Effector memory CD8-positive, alpha-beta T cell (primary cell): ENCODE results near the gene SMS.
A peak's percentile ranks its signal among the peaks of the same experiment; 100 is the strongest.

ENCODE experiments used
- ATAC-seq: fragments of 150-1000 bp; cut with Tn5 transposase; replicated peaks from 2 replicates; pipeline ENCODE4 v1.10.0; 2021; ENCODE audit warnings: mild to moderate bottlenecking, moderate library complexity
- DNase-seq, 3 experiments: peaks; one replicate each; pipeline ENCODE4 v3.0.0; 2021
- H3K27ac Mint-ChIP-seq, 2 donors: one replicate each; pipeline ENCODE4 v1.8.0; 2022; ENCODE audit warnings: mild to moderate bottlenecking in 2 of 2, mixed read lengths in 2 of 2, moderate library complexity in 2 of 2
- H3K27me3 Mint-ChIP-seq, 2 donors: one replicate each; pipeline ENCODE4 v1.8.0; 2022; ENCODE audit warnings: mixed read lengths in 2 of 2
- H3K36me3 Mint-ChIP-seq: one replicate; pipeline ENCODE4 v1.8.0; 2022; ENCODE audit warnings: mild to moderate bottlenecking, moderate library complexity, mixed read lengths; ENCODE audit not compliant: insufficient read depth
- H3K4me1 Mint-ChIP-seq, 2 donors: one replicate each; pipeline ENCODE4 v1.8.0; 2022; ENCODE audit warnings: low read depth in 2 of 2, mixed read lengths in 2 of 2
- H3K4me3 Mint-ChIP-seq, 2 donors: one replicate each; pipeline ENCODE4 v1.8.0; 2022; ENCODE audit warnings: mild to moderate bottlenecking in 2 of 2, mixed read lengths in 2 of 2, moderate library complexity in 2 of 2
- H3K9me3 Mint-ChIP-seq, 2 donors: one replicate each; pipeline ENCODE4 v1.8.0; 2022; ENCODE audit warnings: mixed read lengths in 2 of 2

SMS gene

DNA sequence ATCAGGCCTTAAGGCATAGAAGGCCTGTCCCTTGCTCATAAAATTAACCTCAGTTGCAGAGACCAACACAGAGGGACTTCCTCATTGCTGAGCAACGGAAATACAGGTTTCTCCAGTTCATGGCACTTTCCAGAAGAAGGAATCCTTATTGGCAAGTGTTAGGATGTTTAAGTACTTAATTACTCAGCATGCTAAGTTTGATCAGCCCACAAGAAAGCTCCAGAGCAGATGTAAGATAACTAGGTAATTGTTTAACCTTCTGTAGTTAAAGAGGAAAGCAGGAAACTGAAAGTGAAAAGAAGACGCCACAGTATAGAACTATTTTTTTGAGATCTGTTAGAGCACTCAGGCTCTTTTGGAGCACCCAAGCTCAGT, 33.5 kb downstream of the SMS start:
- Mint-ChIP-seq H3K4me1 (peaks cover 11 to 18% of the 10 kb centered on the region in 2 donors), H3K4me3 (peak overlapping the region; percentile 61 to 76), H3K36me3 (peaks cover 6% of the 10 kb centered on the region), H3K9me3 (no peaks in the 10 kb centered on the region), H3K27me3 (no peaks in the 10 kb centered on the region), H3K27ac (peak overlapping the region; percentile 89 to 97)
- no peak for DNase-seq
- ATAC-seq = peak; percentile 21

DNA sequence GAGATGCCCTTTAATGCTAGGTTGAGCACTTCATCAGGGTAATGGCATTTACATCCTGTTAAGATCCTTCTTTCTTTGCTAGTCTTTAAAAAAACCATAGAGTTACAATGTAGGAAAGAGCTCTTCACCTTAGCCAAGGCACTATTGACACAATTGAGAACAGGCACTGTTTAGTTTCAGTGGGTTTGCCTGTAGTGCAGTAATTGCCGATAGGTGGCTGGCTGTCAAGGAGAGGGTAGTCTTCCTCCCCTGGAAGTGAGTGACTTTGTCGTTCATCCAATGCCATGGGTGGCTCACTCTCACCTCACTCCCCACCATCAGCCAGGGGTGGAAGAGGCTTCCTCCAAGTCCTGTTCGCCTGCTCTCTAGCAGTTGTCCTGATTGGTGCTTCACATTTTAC, 34.7 kb downstream of the SMS start:
- peak overlapping the region in 1 of 2 donors; percentile 97 for H3K27ac Mint-ChIP-seq
- H3K4me1 Mint-ChIP-seq = peaks cover 11 to 18% of the 10 kb centered on the region in 2 donors
- no peak for ATAC-seq
- no peak for DNase-seq
- peaks cover 3% of the 10 kb centered on the region for H3K36me3 Mint-ChIP-seq
- no peak overlapping the region for H3K4me3 Mint-ChIP-seq
- H3K27me3 Mint-ChIP-seq = no peaks in the 10 kb centered on the region
- no peaks in the 10 kb centered on the region for H3K9me3 Mint-ChIP-seq

DNA sequence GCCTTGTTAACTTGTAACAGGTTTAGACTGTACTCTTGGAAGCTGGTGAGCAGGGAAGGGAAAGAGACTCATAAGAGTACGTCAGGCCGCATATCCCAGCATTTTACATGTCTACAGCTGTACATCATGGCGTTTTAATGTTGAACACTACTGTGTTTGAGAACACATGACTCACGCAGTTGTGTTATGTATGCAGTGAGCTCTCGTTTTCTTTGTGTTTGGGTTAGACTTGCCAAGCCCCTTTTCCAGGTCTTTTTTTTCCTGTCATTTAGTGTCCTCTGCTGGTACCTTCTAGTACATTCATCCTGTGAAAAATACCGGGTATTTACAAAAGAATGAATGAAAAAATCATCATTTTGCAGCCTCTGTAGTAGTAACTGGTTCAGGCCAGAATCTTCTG, 35.3 kb downstream of the SMS start:
- H3K9me3 Mint-ChIP-seq = no peaks in the 10 kb centered on the region
- peak overlapping the region; percentile 12 to 97 for H3K27ac Mint-ChIP-seq
- peaks cover 2% of the 10 kb centered on the region for H3K36me3 Mint-ChIP-seq
- DNase-seq (no peak), ATAC-seq (no peak)
- H3K4me3 Mint-ChIP-seq = no peak overlapping the region
- peaks cover 11 to 18% of the 10 kb centered on the region in 2 donors for H3K4me1 Mint-ChIP-seq
- no peaks in the 10 kb centered on the region for H3K27me3 Mint-ChIP-seq

DNA sequence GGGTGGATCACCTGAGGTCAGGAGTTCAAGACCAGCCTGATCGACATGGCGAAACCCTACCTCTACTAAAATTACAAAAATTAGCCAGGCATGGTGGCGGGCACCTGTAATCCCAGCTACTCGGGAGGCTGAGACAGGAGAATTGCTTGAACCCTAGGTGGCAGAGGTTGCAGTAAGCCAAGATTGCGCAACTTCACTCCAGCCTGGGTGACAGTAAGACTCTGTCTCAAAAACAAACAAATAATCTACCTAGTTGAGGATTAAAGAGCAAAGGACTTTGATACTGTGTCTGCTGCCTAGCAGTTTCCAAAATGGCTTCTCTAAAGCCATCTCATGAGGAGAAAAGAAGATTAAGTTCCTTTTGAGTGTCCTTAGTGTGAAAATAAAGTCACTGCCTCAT, 37.8 kb downstream of the SMS start:
- Mint-ChIP-seq H3K4me3 (no peak overlapping the region), H3K9me3 (no peaks in the 10 kb centered on the region), H3K36me3 (peaks cover 5% of the 10 kb centered on the region), H3K27me3 (no peaks in the 10 kb centered on the region), H3K4me1 (peaks cover 5 to 8% of the 10 kb centered on the region in 2 donors), H3K27ac (no peak overlapping the region)
- DNase-seq = no peak
- ATAC-seq = no peak

DNA sequence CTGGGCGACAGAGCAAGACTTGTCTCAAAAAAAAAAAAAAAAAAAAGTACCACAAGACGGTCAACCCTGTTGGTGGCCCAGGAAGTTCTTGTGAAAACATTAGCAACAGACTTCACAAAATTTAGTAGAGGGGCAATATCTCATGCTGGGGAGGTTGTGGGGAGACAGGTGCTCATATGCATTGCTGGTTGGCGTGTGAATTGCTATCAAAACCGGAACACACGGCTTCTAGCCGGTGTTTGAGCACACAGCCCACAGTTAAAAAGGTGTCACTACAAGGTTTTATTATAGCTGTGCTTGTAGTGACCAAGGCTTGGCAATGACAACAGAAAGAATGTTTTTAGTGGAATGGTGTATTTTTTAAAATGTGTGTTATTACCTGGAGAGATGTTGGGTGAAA, 41.8 kb downstream of the SMS start:
- ATAC-seq (no peak), DNase-seq (no peak)
- Mint-ChIP-seq H3K27me3 (no peaks in the 10 kb centered on the region), H3K4me3 (no peak overlapping the region), H3K27ac (no peak overlapping the region), H3K9me3 (no peaks in the 10 kb centered on the region), H3K4me1 (no peaks in the 10 kb centered on the region), H3K36me3 (peaks cover 11% of the 10 kb centered on the region)

DNA sequence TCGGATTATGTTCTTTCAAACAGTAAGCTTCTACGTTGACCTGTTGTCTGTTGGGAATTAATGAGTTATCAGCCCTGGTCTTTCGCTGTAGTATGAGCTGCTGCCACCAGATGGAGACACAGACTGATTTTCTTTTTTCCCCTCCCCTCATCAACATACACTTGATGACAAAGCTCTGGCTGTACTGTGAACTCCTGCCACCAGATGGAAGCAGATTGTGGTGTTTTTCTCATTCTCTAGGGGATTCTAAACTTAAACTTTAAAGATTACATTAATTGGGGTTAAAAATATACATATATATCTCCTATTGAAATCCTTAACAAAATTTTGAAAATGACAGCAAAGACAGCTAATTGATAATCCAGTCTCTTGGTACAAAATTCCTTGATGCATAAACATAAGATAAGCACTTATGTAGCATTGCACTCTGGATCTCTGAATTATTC, 44.8 kb downstream of the SMS start:
- peak; percentile 47 to 70 (median 51) for DNase-seq
- no peaks in the 10 kb centered on the region for H3K4me1 Mint-ChIP-seq
- no peak overlapping the region for H3K27ac Mint-ChIP-seq
- peaks cover 12% of the 10 kb centered on the region for H3K36me3 Mint-ChIP-seq
- no peak overlapping the region for H3K4me3 Mint-ChIP-seq
- H3K9me3 Mint-ChIP-seq = no peaks in the 10 kb centered on the region
- no peaks in the 10 kb centered on the region for H3K27me3 Mint-ChIP-seq
- ATAC-seq = peak; percentile 100

DNA sequence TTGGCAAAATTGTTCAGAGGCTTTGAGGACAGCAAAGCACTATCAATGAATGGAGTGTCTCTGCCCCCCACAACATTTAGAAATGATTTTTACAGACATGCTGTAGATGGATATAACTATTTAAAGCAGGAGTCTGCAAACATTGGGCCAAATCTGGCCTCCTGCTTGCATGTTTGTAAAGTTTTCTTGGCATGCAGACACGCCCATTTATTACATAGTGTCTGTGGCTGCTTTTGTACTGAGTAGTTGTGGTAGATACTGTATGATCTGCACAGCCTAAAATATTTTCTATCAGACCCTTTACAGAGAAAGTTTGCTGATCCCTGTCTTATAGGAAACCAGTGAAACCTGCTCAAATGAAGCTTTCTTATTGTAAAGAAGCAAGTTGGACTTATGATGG, 46.1 kb downstream of the SMS start:
- H3K36me3 Mint-ChIP-seq = peaks cover 12% of the 10 kb centered on the region
- no peak overlapping the region for H3K27ac Mint-ChIP-seq
- H3K9me3 Mint-ChIP-seq = no peaks in the 10 kb centered on the region
- ATAC-seq = no peak
- DNase-seq = no peak
- no peak overlapping the region for H3K4me3 Mint-ChIP-seq
- H3K27me3 Mint-ChIP-seq = no peaks in the 10 kb centered on the region
- H3K4me1 Mint-ChIP-seq = no peaks in the 10 kb centered on the region

DNA sequence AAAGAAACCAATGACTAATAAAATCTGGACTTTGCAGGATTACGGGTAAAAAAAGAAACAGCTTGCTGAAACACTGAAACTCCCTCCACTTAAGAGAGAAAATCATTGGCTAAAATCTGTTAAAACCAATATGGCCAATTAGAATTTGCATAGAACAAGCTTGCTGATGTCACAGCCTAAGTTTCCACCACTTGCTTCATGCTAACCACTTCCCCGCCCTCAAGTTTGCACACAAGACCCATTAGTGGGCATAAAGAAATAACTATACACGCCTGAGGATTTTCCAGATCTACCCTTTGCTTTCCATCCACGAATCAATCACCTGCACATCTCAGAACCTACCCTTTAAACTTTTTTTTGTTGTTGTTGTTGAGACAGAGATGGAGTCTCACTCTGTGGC, 48.9 kb downstream of the SMS start:
- H3K9me3 Mint-ChIP-seq = no peaks in the 10 kb centered on the region
- H3K36me3 Mint-ChIP-seq = peaks cover 14% of the 10 kb centered on the region
- no peaks in the 10 kb centered on the region for H3K4me1 Mint-ChIP-seq
- ATAC-seq (peak; percentile 20), DNase-seq (no peak)
- H3K27me3 Mint-ChIP-seq = no peaks in the 10 kb centered on the region
- no peak overlapping the region for H3K4me3 Mint-ChIP-seq
- no peak overlapping the region for H3K27ac Mint-ChIP-seq

DNA sequence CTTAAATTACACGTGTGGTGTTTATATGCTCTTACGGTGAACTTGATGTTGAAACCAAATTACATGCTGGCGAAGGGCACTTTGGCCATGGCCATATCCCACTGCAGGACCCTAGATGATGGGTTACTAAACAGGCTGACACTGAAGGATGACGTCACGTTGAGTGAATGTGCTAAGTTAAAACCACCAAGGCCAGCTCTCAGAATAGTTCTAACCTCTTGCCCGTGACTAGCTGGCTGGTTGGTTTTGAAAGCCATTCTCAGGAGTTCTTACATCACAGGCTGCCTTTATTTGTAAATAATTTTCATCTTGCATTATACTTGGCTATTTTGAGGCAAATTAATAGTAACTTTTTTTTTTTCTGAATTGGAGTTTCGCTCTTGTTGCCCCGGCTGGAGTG, 50.3 kb downstream of the SMS start:
- Mint-ChIP-seq H3K27ac (peak overlapping the region in 1 of 2 donors; percentile 20), H3K9me3 (no peaks in the 10 kb centered on the region), H3K36me3 (peaks cover 13% of the 10 kb centered on the region), H3K4me1 (no peaks in the 10 kb centered on the region), H3K4me3 (peak overlapping the region in 1 of 2 donors; percentile 25), H3K27me3 (no peaks in the 10 kb centered on the region)
- no peak for DNase-seq
- ATAC-seq = no peak

DNA sequence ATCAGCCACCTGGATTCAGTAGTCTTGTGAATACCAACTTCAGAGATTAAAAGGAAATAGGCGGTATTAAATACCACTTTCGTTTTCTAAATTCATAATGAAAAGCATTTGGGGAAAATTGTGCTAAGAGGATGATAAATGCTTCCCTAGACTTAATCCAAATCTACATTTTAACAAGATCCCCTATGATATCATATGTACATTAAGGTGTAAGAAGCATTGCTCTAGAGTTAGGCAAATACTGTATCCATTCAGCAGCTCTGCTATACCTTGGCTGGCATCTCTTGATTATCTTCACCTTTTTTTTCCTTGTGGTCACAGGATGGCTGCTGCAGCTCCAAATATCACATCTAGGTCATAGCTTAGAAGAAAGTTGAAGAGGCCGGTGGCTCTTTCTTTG, 51.0 kb downstream of the SMS start:
- no peaks in the 10 kb centered on the region for H3K9me3 Mint-ChIP-seq
- H3K27me3 Mint-ChIP-seq = no peaks in the 10 kb centered on the region
- no peaks in the 10 kb centered on the region for H3K4me1 Mint-ChIP-seq
- peak overlapping the region in 1 of 2 donors; percentile 25 for H3K4me3 Mint-ChIP-seq
- ATAC-seq = no peak
- H3K36me3 Mint-ChIP-seq = peaks cover 13% of the 10 kb centered on the region
- H3K27ac Mint-ChIP-seq = peak overlapping the region in 1 of 2 donors; percentile 20
- DNase-seq = no peak

DNA sequence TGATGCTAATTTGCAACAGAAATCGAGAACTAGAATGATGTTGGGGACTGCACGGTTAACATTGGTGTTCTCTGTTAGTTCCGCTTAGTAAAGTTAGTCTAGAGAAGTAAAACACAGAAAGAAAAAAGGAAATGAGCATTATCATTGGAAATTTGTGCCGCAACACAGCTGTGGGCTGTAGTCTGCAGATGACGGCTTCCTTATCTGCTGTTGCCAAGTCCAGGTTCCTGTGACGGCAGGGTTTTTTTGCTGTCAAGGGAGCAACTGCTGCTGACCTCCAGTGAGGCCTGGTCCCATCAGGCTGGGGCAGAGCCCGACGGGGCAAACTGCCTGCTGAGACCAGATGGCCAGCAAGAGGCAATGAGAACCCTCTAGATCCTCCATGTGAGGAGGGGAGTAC, 52.8 kb downstream of the SMS start:
- H3K4me1 Mint-ChIP-seq = no peaks in the 10 kb centered on the region
- no peak for ATAC-seq

DNA sequence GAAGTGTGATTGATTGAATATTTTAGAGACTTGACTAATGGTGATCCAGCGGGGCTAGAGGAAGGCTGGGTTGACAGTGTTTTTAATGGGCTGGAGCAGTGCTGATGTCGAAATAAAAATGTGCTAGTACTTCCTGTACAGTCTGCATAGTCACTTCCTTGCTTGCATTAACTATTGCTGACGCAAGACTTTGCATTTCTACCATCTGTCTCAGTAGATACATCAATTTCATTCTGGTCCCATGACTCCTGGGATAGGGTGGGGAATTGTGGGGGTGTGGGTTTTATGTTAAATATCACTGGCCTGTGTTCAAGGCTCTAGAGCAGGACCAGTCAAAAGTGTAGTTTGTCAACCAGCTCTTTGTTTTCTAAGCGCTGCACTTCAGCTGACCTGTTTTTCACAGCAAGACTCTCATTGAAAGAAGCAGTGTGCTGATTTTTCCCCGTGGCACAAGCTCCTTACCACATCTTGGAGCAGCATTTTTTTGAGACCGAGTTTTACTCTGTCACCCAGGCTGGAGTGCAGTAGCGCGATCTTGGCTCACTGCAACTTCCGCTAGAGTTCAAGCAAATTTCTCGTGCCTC, 56.5 kb downstream of the SMS start:
- no peak for DNase-seq
- peaks cover 9% of the 10 kb centered on the region for H3K36me3 Mint-ChIP-seq
- H3K27ac Mint-ChIP-seq = peak overlapping the region in 1 of 2 donors; percentile 52
- H3K4me3 Mint-ChIP-seq = no peak overlapping the region
- no peak for ATAC-seq
- no peaks in the 10 kb centered on the region for H3K27me3 Mint-ChIP-seq
- no peaks in the 10 kb centered on the region for H3K4me1 Mint-ChIP-seq
- no peaks in the 10 kb centered on the region for H3K9me3 Mint-ChIP-seq

More for the DNA sequence above, 52.8 kb downstream of the SMS start:
- DNase-seq = no peak
- no peak overlapping the region for H3K4me3 Mint-ChIP-seq
- H3K36me3 Mint-ChIP-seq = peaks cover 12% of the 10 kb centered on the region
- no peak overlapping the region for H3K27ac Mint-ChIP-seq
- no peaks in the 10 kb centered on the region for H3K9me3 Mint-ChIP-seq
- no peaks in the 10 kb centered on the region for H3K27me3 Mint-ChIP-seq

DNA sequence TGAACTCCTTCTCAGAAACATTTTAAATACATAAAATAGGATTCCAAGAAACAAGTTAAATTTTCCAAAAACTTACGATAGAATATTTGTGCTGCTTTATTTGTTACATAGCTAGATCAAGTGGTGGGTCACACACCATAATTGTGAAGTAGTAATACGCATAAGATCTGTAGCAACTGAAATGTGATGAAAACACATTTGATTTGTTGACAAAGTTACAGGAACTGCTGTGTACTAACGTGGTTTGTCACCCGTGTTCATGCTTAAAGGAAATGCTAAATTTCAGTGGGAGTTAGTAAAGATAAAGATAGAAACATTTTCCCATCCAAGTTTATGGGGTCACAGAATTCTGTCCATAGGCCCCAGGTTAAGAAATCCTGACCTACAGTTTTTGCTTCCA, 57.5 kb downstream of the SMS start:
- no peaks in the 10 kb centered on the region for H3K9me3 Mint-ChIP-seq
- H3K36me3 Mint-ChIP-seq = peaks cover 6% of the 10 kb centered on the region
- H3K4me1 Mint-ChIP-seq = peaks cover 0 to 7% of the 10 kb centered on the region in 2 donors
- no peak overlapping the region for H3K4me3 Mint-ChIP-seq
- H3K27me3 Mint-ChIP-seq = no peaks in the 10 kb centered on the region
- ATAC-seq (no peak), DNase-seq (no peak)
- no peak overlapping the region for H3K27ac Mint-ChIP-seq

DNA sequence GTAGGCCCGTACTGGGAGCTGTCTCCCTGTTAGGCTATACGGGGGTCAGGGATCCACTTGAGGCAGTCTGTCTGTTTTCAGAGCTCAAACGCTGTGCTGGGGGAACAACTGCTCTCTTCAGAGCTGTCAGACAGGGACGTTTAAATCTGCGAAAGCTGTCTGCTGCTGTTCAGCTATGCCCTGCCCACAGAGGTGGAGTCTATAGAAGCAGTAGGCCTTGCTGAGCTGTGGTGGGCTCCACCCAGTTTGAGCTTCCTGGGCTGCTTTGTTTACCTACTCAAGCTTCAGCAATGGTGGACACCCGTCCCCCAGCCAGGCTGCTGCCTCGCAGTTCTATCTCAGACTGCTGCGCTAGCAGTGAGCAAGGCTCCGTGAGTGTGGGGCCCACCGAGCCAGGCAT, 64.4 kb downstream of the SMS start:
- Mint-ChIP-seq H3K27ac (no peak overlapping the region), H3K36me3 (peaks cover 4% of the 10 kb centered on the region), H3K27me3 (no peaks in the 10 kb centered on the region), H3K4me3 (no peak overlapping the region), H3K9me3 (no peaks in the 10 kb centered on the region), H3K4me1 (peaks cover 2 to 8% of the 10 kb centered on the region in 2 donors)
- ATAC-seq = no peak
- no peak for DNase-seq

DNA sequence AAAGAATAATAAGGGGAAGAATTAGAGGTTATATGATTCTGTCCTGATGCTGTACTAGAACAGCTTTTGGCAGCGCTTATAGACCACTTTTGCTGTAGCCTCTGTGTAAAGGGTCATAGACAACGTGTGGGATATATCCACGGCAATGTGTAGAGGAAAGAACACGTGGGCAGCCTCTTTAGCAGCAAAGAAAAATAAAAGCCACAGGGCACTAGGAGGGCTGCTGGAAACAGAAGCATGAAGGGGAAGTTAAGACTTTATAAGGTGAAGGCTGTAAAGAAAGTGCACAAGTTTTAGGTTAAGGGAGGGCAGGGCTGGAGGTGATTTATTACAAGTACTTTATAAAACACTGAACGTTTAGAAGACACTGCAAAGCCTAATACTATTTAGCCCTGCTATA, 71.5 kb downstream of the SMS start:
- Mint-ChIP-seq H3K4me3 (no peak overlapping the region), H3K4me1 (no peaks in the 10 kb centered on the region), H3K36me3 (no peaks in the 10 kb centered on the region), H3K27me3 (no peaks in the 10 kb centered on the region), H3K9me3 (no peaks in the 10 kb centered on the region), H3K27ac (no peak overlapping the region)
- ATAC-seq (no peak), DNase-seq (no peak)
